Transverse colon (tissue), 4 donors: ENCODE measurements around the gene MCM9. TPM values are rescaled to one million over a fixed set of nuclear protein-coding genes. Genes with fewer than 3 reads are reported as not detected.

ENCODE experiments used
- DNase-seq: peaks from one replicate; pipeline ENCODE4 v3.0.0-alpha.2; 2019
- H3K27ac ChIP-seq, 4 donors: fragments of 200-600 bp; sonication (generic); 2 replicates each; pipeline ENCODE4 v1.5.1; 2016 to 2018; ENCODE audit warnings: inconsistent platforms in 4 of 4
- H3K27me3 ChIP-seq: fragments of 200-600 bp; sonication (generic); 2 replicates; pipeline ENCODE4 v1.5.1; 2017; ENCODE audit warnings: inconsistent platforms
- H3K36me3 ChIP-seq, 4 donors: fragments of 200-600 bp; sonication (generic); 2 replicates each; pipeline ENCODE4 v1.5.1; 2017 to 2019; ENCODE audit warnings: inconsistent platforms in 4 of 4
- H3K4me1 ChIP-seq, 4 donors: fragments of 200-600 bp; sonication (generic); 2 replicates each; pipeline ENCODE4 v1.5.1; 2017 to 2020; ENCODE audit warnings: inconsistent platforms in 4 of 4
- H3K4me3 ChIP-seq, 4 donors: fragments of 200-600 bp; sonication (generic); 1 replicate in 1 of 4; 2 replicates in 3 of 4; pipeline versions ENCODE4 v1.5.1 to v1.6.1; 2017 to 2019; ENCODE audit warnings: inconsistent platforms in 4 of 4
- H3K9me3 ChIP-seq, 2 donors: fragments of 200-600 bp; sonication (generic); 2 replicates each; pipeline ENCODE4 v1.5.1; 2017 to 2019; ENCODE audit warnings: inconsistent platforms in 2 of 2
- EP300 ChIP-seq: sonication (generic); formaldehyde crosslinking; IDR thresholded peaks from one replicate; pipeline ENCODE4 v1.6.1; 2017; ENCODE audit warnings: antibody characterized with exemption, low read depth
- POLR2A ChIP-seq: fragments of 450-650 bp; IDR thresholded peaks from one replicate; pipeline ENCODE4 v1.6.1; 2016; ENCODE audit warnings: antibody characterized with exemption, mild to moderate bottlenecking, moderate library complexity
- POLR2AphosphoS5 ChIP-seq, 3 donors: sonication (generic); formaldehyde crosslinking; IDR thresholded peaks; one replicate each; pipeline ENCODE4 v1.6.1; 2016; ENCODE audit warnings: antibody characterized with exemption in 3 of 3
- WGBS, 2 donors: methylation state at CpG; one replicate each; pipeline ENCODE4 v1.1.5; 2018; ENCODE audit warnings: low coverage in 1 of 2; 5-methylcytosine and 5-hydroxymethylcytosine counted together
- in situ Hi-C, 4 donors: fragments of 200-750 bp; cut with MboI; loops; one replicate each; pipeline versions ENCODE4 v1.15.0 to v1.15.1; 2017; ENCODE audit warnings: low sequenced_read_pairs in 3 of 4, low pct_ligation_motif_present in 1 of 4, low pct_unique_long_range_greater_than_20kb in 1 of 4
- intact Hi-C: fragments of 100-400 bp; cut with DNase I; formaldehyde crosslinking; loops from one replicate; pipeline ENCODE4 v1.15.1; 2023; ENCODE audit warnings: low total_unique reads
- total RNA-seq, 4 donors: library from RNA; depleted of rRNA; stranded (reverse); fragments of >200 nt; gene quantifications; one replicate each; pipeline ENCODE4 v1.1.0, GENCODE V29; 2016
- TF ChIP-seq, protein P1 (sequence below), 5 experiments: fragments of 200-600 bp in 3 of 5; fragments of 450-650 bp in 2 of 5; sonication (generic) in 3 of 5; IDR thresholded peaks; 1 replicate in 2 of 5; 2 replicates in 3 of 5; pipeline ENCODE4 v1.5.1; 2016 to 2017; ENCODE audit warnings: antibody characterized with exemption in 5 of 5, inconsistent platforms in 3 of 5, mild to moderate bottlenecking in 2 of 5, moderate library complexity in 1 of 5

The MCM9 gene
- total RNA-seq, 4 donors from 2014 or later: 5.2 to 27.6 (median 19.0) TPM

DNA sequence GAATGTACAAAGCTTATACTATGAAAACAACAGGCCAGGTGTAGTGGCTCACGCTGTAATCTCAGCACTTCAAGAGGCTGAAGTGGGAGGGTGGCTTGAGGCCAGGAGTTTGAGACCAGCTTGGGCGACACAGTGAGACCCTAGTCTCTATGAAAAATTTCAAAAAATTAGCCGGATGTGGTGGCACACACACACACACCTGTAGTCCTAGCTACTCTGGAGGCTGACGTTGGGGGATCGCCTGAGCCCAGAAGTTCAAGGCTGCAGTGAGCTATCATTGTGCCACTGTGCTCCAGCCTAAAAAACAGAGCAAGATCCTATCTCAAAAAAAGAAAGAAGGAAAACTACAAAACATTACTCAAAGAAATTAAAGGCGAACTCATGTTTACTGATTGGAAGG lies 48.3 kb downstream of the MCM9 start:
- WGBS, 2 donors: 96 to 97% methylated on average over 6 of the region's 6 CpGs
- Histone ChIP-seq H3K9me3 (no peaks in the 10 kb centered on the region), H3K4me1 (peaks cover 0 to 12% (median under 1%) of the 10 kb centered on the region in 4 donors), H3K27ac (no peak overlapping the region), H3K27me3 (no peaks in the 10 kb centered on the region), H3K36me3 (no peaks in the 10 kb centered on the region), H3K4me3 (no peak overlapping the region)
- intact Hi-C loops: no loop called here
- TF ChIP-seq POLR2A (no peak), EP300 (no peak), POLR2AphosphoS5 (IDR thresholded peaks at IDR 0.05) (no peak)
- TF ChIP-seq, protein P1, sequence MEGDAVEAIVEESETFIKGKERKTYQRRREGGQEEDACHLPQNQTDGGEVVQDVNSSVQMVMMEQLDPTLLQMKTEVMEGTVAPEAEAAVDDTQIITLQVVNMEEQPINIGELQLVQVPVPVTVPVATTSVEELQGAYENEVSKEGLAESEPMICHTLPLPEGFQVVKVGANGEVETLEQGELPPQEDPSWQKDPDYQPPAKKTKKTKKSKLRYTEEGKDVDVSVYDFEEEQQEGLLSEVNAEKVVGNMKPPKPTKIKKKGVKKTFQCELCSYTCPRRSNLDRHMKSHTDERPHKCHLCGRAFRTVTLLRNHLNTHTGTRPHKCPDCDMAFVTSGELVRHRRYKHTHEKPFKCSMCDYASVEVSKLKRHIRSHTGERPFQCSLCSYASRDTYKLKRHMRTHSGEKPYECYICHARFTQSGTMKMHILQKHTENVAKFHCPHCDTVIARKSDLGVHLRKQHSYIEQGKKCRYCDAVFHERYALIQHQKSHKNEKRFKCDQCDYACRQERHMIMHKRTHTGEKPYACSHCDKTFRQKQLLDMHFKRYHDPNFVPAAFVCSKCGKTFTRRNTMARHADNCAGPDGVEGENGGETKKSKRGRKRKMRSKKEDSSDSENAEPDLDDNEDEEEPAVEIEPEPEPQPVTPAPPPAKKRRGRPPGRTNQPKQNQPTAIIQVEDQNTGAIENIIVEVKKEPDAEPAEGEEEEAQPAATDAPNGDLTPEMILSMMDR (IDR thresholded peaks at IDR 0.05): no peak
- DNase-seq: no peak
- in situ Hi-C loops: no loop called here

GRCh38 chr6:118882314-118882905 lies 52.5 kb downstream of the MCM9 start:
- H3K36me3 ChIP-seq: no peaks in the 10 kb centered on the region
- intact Hi-C loops (no loop called here), in situ Hi-C loops (no loop called here)
- no peaks in the 10 kb centered on the region for H3K27me3 ChIP-seq
- H3K4me1 ChIP-seq: no peaks in the 10 kb centered on the region
- no peak overlapping the region for H3K4me3 ChIP-seq
- no peak overlapping the region for H3K27ac ChIP-seq
- no peaks in the 10 kb centered on the region for H3K9me3 ChIP-seq
- 87 to 90% methylated on average over 2 to 4 of the region's 4 CpGs for WGBS, 2 donors
- DNase-seq: no peak
- no peak for TF ChIP-seq POLR2A

DNA sequence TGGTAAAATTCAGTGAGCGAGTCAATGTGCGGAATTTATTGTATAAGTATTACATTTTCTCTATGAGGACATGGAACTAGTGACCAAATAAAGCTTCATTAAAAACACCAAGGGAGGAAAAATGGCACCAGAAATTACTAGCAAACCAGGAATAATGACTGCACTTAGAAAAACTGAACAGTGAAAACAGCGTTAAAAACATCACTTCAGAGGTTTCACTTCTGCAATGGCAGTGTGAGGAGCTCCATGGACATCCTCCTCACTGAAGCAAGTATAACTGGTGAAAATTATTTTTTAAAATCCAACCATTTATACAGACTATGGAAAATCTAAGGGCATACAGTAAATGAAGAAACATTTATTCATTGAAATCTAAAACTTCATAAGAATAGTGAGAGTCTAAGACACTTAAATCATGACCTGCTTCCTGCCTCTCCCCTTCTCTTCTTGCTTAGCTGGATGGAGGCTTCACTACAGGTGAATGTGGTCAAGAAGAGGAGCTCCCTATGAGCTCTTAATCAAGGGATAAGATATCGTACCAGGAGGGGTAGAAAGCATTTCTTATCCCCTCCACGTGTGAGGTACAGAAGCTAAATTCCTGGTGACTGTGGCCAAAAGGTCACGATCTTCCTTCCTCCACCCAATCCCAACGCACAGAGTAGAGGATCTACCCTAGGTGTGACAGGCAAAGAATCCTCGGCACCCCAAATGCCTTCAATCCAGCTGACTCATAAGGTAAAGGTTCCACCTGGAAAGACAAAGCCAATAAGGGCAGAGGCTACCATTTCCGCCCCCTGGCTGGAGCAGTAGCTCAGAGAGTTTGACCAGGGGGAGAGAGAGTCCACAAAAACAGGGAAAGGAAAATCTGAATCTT lies 53.3 kb downstream of the MCM9 start:
- 89 to 92% methylated on average over 4 to 9 of the region's 9 CpGs for WGBS, 2 donors
- no peak for DNase-seq
- TF ChIP-seq POLR2A (no peak), POLR2AphosphoS5 (IDR thresholded peaks at IDR 0.05) (no peak)
- H3K4me3 ChIP-seq: no peak overlapping the region
- no peak overlapping the region for H3K27ac ChIP-seq
- no peaks in the 10 kb centered on the region for H3K36me3 ChIP-seq
- intact Hi-C loops (no loop called here), in situ Hi-C loops (no loop called here)
- no peaks in the 10 kb centered on the region for H3K9me3 ChIP-seq
- H3K27me3 ChIP-seq: no peaks in the 10 kb centered on the region
- H3K4me1 ChIP-seq: no peaks in the 10 kb centered on the region

GRCh38 chr6:118877806-118878205 lies 57.2 kb downstream of the MCM9 start:
- no peak overlapping the region for H3K27ac ChIP-seq
- WGBS, 2 donors: 91 to 96% methylated on average over 2 of the region's 2 CpGs
- no peaks in the 10 kb centered on the region for H3K4me1 ChIP-seq
- no peak overlapping the region for H3K4me3 ChIP-seq
- no peak for DNase-seq
- H3K27me3 ChIP-seq: no peaks in the 10 kb centered on the region
- TF ChIP-seq POLR2AphosphoS5 (IDR thresholded peaks at IDR 0.05) (no peak), POLR2A (no peak), EP300 (no peak)
- TF ChIP-seq, protein P1 (IDR thresholded peaks at IDR 0.05): no peak
- intact Hi-C loops (no loop called here), in situ Hi-C loops (no loop called here)
- no peaks in the 10 kb centered on the region for H3K9me3 ChIP-seq
- H3K36me3 ChIP-seq: no peaks in the 10 kb centered on the region

DNA sequence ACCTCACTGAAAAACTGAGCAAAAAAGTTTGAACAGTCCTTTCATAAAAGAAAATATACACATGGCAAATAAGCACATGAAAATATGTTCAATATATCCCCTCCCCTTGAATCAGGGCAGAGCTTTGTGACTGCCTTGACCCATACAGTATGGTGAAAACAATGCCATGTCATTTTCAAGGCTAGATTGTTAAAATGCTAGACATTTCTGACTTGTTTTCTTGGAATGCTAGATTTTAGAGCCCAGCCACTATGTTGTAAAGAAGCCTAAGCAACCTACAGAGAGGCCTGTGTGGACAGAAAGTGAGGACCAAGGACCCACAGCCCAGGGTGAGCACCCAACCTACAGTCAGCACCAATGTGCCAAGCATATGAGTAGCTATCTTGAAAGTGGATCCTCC lies 58.1 kb downstream of the MCM9 start:
- Histone ChIP-seq H3K27me3 (no peaks in the 10 kb centered on the region), H3K4me3 (no peak overlapping the region), H3K9me3 (no peaks in the 10 kb centered on the region), H3K4me1 (no peaks in the 10 kb centered on the region), H3K36me3 (no peaks in the 10 kb centered on the region), H3K27ac (no peak overlapping the region)
- TF ChIP-seq, protein P1 (IDR thresholded peaks at IDR 0.05): no peak
- intact Hi-C loops (no loop called here), in situ Hi-C loops (no loop called here)
- DNase-seq: no peak
